Measurements from ENCODE around the gene BRPF3. TPM values are rescaled to one million over a fixed set of nuclear protein-coding genes. Genes with fewer than 3 reads are reported as not detected.

The BRPF3 gene
- total RNA-seq, 1 experiment from 2014 or later, result 19.4 TPM

- H3K4me1 Mint-ChIP-seq (ENCODE audit: insufficient read depth, unreplicated experiment), result peaks cover 5% of the 10 kb centered on the region
- TF ChIP-seq CTCF (IDR thresholded peaks at IDR 0.05; ENCODE audit: unreplicated experiment), result no peak
- H3K27me3 Mint-ChIP-seq (ENCODE audit: insufficient read depth, unreplicated experiment), result no peaks in the 10 kb centered on the region
- CTCF ChIA-PET, result no interaction called here
- H3K27ac Mint-ChIP-seq (ENCODE audit: low read depth, unreplicated experiment), result no peak overlapping the region
- no peak for DNase-seq (ENCODE audit: unreplicated experiment)
- POLR2A ChIA-PET, result interaction anchor here (1.6 kb wide), 1 partner anchor 20 kb away, joined by 4 read pairs; no protein-coding TSS in a partner anchor
- no peak overlapping the region for H3K4me3 Mint-ChIP-seq (ENCODE audit: unreplicated experiment)
- H3K9me3 Mint-ChIP-seq (ENCODE audit: unreplicated experiment), result no peaks in the 10 kb centered on the region
- H3K36me3 Mint-ChIP-seq (ENCODE audit: insufficient read depth, unreplicated experiment), result peaks cover 41% of the 10 kb centered on the region
- intact Hi-C loops (cut with micrococcal nuclease), result no loop called here
- BruUV-seq (replicated peaks), result no TSS peak
Measured at GRCh38 chr6:36204068-36204753, 7.7 kb downstream of the BRPF3 start.

- ChIA-PET CTCF (interaction anchor here (0.6 to 2.5 kb wide), 4 partner anchors 9 to 153 kb away, joined by 3 to 11 read pairs (median 4); no protein-coding TSS in a partner anchor), POLR2A (interaction anchor here (1.4 kb wide), 1 partner anchor 10 kb away, joined by 4 read pairs; no protein-coding TSS in a partner anchor)
- Mint-ChIP-seq H3K4me1 (ENCODE audit: insufficient read depth, unreplicated experiment) (no peaks in the 10 kb centered on the region), H3K9me3 (ENCODE audit: unreplicated experiment) (no peaks in the 10 kb centered on the region), H3K27ac (ENCODE audit: low read depth, unreplicated experiment) (no peak overlapping the region), H3K27me3 (ENCODE audit: insufficient read depth, unreplicated experiment) (no peaks in the 10 kb centered on the region), H3K36me3 (ENCODE audit: insufficient read depth, unreplicated experiment) (peaks cover 50% of the 10 kb centered on the region), H3K4me3 (ENCODE audit: unreplicated experiment) (no peak overlapping the region)
- BruUV-seq (replicated peaks), result no TSS peak
- intact Hi-C loops (cut with micrococcal nuclease), result no loop called here
- no peak for TF ChIP-seq CTCF (IDR thresholded peaks at IDR 0.05; ENCODE audit: unreplicated experiment)
- DNase-seq (ENCODE audit: unreplicated experiment), result no peak
Measured at GRCh38 chr6:36207155-36207554, 10.6 kb downstream of the BRPF3 start.

GRCh38 chr6:36209606-36210005, 13.1 kb downstream of the BRPF3 start:
- Mint-ChIP-seq H3K27ac (ENCODE audit: low read depth, unreplicated experiment) (no peak overlapping the region), H3K4me3 (ENCODE audit: unreplicated experiment) (no peak overlapping the region), H3K27me3 (ENCODE audit: insufficient read depth, unreplicated experiment) (no peaks in the 10 kb centered on the region), H3K4me1 (ENCODE audit: insufficient read depth, unreplicated experiment) (no peaks in the 10 kb centered on the region), H3K9me3 (ENCODE audit: unreplicated experiment) (no peaks in the 10 kb centered on the region), H3K36me3 (ENCODE audit: insufficient read depth, unreplicated experiment) (peaks cover 70% of the 10 kb centered on the region)
- intact Hi-C loops (cut with micrococcal nuclease), result no loop called here
- ChIA-PET POLR2A (no interaction called here), CTCF (no interaction called here)
- no peak for TF ChIP-seq CTCF (IDR thresholded peaks at IDR 0.05; ENCODE audit: unreplicated experiment)
- no peak for DNase-seq (ENCODE audit: unreplicated experiment)
- no TSS peak for BruUV-seq (replicated peaks)

- DNase-seq (ENCODE audit: unreplicated experiment), result no peak
- peaks cover 75% of the 10 kb centered on the region for H3K36me3 Mint-ChIP-seq (ENCODE audit: insufficient read depth, unreplicated experiment)
- POLR2A ChIA-PET, result no interaction called here
- intact Hi-C loops (cut with micrococcal nuclease), result no loop called here
- no peak overlapping the region for H3K27ac Mint-ChIP-seq (ENCODE audit: low read depth, unreplicated experiment)
- H3K9me3 Mint-ChIP-seq (ENCODE audit: unreplicated experiment), result no peaks in the 10 kb centered on the region
- no peak overlapping the region for H3K4me3 Mint-ChIP-seq (ENCODE audit: unreplicated experiment)
- no TSS peak for BruUV-seq (replicated peaks)
- no peaks in the 10 kb centered on the region for H3K27me3 Mint-ChIP-seq (ENCODE audit: insufficient read depth, unreplicated experiment)
- CTCF ChIA-PET, result interaction anchor here (0.5 kb wide), 1 partner anchor 15 kb away, joined by 4 read pairs; no protein-coding TSS in a partner anchor
- no peak for TF ChIP-seq CTCF (IDR thresholded peaks at IDR 0.05; ENCODE audit: unreplicated experiment)
- H3K4me1 Mint-ChIP-seq (ENCODE audit: insufficient read depth, unreplicated experiment), result no peaks in the 10 kb centered on the region
Measured at GRCh38 chr6:36210182-36210581, 13.6 kb downstream of the BRPF3 start.

Data from MCF 10A (cell line).